Neuron (in vitro differentiated cells): Measurements from ENCODE around the gene NUTM2D.
"Not testable (repeated sequence)": the region's sequence is repeated elsewhere in the genome, so short reads cannot be mapped to it uniquely, and the experiment has no call there.

Experiments
- H2AFZ ChIP-seq: one replicate; pipeline ENCODE4 v1.6.1; 2013; ENCODE audit warnings: low read depth, mild to moderate bottlenecking, inconsistent platforms, low read length, moderate library complexity
- H3K27me3 ChIP-seq: one replicate; pipeline ENCODE4 v1.6.1; 2013; ENCODE audit warnings: low read length; ENCODE audit not compliant: insufficient read depth
- H3K36me3 ChIP-seq: one replicate; pipeline ENCODE4 v1.6.1; 2013; ENCODE audit warnings: low read length; ENCODE audit not compliant: insufficient read depth
- H3K4me1 ChIP-seq: one replicate; pipeline ENCODE4 v1.6.1; 2013; ENCODE audit warnings: low read length; ENCODE audit not compliant: insufficient read depth
- H3K4me3 ChIP-seq: 2 replicates; pipeline ENCODE4 v1.5.1; 2013; ENCODE audit warnings: mild to moderate bottlenecking, low read length, moderate library complexity
- H3K9me3 ChIP-seq: one replicate; pipeline ENCODE4 v1.6.1; 2013; ENCODE audit warnings: low read length

Gene NUTM2D

DNA sequence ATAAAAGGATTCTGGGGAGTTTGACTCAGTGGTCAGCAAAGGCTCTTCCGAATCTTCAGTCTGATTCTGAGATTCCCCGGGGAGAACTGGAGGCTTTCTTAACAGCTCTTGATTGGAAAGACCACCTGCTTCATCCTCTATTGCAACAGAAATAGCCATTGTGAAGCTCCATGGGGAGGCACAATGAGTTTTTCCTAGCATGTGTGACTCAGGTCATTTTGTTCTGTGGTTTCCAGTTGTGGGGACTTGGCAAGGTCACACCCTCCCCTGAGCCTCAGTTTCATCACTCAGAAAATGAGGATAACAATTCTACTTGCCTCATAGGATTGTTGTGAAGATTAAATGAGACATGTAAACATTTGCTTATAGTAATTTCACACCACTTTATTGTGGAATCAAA, 38.7 kb downstream of the NUTM2D start:
- not testable (repeated sequence) for H3K36me3 ChIP-seq, H3K4me1 ChIP-seq, H3K9me3 ChIP-seq, H3K4me3 ChIP-seq, H2AFZ ChIP-seq, H3K27me3 ChIP-seq

DNA sequence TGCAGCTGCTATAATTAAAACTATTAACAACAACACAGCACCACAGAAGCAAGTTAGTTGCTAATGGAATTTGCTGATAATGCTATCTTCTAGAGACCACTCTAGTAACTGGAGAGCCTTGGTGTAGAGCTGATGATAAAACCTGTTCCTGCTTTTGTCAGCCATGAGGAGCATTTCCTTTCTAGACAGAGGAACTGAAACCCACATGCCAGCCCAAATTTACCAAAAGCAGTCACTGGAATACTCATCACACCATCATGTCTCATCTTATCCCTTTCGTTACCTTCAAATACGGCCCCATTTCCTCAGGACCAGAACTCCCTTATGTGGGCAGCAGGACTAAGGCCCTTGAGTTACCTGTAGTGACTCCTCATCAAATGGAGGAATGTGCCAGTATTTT, 40.9 kb downstream of the NUTM2D start:
- H3K4me1 ChIP-seq, H3K4me3 ChIP-seq, H3K36me3 ChIP-seq, H3K27me3 ChIP-seq, H2AFZ ChIP-seq, H3K9me3 ChIP-seq: not testable (repeated sequence)

DNA sequence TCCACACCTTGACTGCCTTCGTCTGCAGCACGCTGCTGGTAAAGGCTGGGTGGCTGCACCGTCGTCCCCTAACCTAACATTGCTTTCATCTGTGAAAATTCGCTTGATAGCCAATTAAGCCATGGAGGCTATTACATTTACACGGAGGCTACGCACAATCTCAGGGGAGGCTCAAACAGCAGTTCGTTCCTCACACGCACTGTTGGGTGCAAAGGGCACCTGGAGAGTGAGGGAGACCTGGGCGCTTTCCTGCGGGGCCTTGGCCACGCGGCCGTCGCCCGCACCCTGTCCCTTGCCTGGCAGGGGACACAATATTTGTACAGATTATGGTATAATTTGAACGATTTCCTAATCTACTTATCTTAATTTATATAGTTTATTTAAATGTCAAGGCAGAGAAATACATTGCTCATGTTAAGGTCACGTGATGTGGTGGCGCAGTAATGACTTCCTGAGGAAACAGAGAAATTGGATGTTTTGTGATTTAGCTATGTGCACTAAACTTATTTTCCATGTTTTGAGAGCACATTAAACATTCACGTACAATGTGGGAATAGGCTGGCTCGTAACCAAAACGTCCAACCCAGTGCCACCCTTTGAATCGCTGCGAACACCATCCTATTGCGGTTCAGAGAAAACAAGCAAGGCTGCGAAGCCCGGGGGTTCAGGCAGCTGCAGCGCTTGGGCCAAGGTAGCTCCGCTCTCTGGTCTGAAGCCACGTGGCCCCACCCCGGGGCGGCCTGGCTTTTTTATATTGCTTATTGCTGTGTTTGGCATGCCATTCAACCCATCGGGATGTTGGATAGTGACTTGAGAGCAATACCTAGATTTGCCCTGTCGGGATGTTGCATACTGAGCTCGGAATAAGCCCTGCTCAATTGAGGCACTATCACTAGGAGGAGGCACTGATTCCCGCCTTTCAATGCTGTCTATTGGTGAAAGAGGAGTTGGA, 50.2 kb downstream of the NUTM2D start:
- not testable (repeated sequence) for H3K36me3 ChIP-seq, H2AFZ ChIP-seq, H3K9me3 ChIP-seq, H3K27me3 ChIP-seq, H3K4me3 ChIP-seq, H3K4me1 ChIP-seq

DNA sequence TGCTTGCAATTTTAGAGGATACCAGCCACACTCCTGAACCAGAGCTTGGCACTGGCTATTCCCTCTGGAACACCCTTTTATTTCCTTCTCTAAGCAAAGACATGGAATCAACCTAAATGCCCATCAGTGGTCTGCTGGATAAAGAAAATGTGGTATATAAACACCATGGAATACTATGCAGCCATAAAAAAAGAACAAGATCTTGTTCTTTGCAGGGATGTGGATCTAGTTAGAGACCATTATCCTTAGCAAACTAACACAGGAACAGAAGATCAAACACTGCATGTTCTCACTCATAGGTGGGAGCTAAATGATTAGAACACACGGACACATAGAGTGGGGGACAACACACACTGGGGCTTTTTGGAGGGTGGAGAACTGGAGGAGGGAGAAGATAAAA, 56.4 kb downstream of the NUTM2D start:
- H2AFZ ChIP-seq, H3K27me3 ChIP-seq, H3K36me3 ChIP-seq, H3K9me3 ChIP-seq, H3K4me1 ChIP-seq, H3K4me3 ChIP-seq: not testable (repeated sequence)
